GM18505 (cell line): ENCODE results near the gene SFTPA2.
"Not testable (repeated sequence)": the region's sequence is repeated elsewhere in the genome, so short reads cannot be mapped to it uniquely, and the experiment has no call there.

Experiments
- ATAC-seq: cut with Tn5 transposase; IDR thresholded peaks from one replicate; pipeline ENCODE4 v1.9.1; 2021; ENCODE audit not compliant: unreplicated experiment
- POLR2A ChIP-seq: IDR thresholded peaks from 4 replicates; pipeline ENCODE4 v1.6.1; 2011; ENCODE audit warnings: borderline replicate concordance; ENCODE audit not compliant: insufficient read depth, insufficient read length; ENCODE audit errors: extremely low read depth

SFTPA2 gene

DNA sequence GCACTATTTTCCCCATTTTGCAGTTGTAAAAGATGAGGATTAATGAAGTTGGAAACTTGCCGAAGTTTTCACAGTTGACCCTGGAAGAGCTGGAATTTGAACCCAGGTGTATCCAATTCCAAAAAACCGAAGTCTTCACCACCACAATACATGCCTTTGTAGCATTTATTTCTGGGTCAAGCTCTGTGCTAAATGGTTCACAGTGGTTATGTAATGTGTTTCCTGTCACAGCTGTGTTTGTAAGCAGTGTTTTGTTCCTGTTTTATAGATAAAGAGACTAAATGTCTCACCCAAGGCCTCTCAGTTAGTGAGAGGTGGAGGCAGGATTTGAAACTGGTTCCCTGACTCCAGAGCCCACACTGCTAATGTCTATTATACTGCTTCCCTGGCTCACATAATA, 17.6 kb downstream of the SFTPA2 start:
- TF ChIP-seq POLR2A, result no peak
- ATAC-seq, result no peak

DNA sequence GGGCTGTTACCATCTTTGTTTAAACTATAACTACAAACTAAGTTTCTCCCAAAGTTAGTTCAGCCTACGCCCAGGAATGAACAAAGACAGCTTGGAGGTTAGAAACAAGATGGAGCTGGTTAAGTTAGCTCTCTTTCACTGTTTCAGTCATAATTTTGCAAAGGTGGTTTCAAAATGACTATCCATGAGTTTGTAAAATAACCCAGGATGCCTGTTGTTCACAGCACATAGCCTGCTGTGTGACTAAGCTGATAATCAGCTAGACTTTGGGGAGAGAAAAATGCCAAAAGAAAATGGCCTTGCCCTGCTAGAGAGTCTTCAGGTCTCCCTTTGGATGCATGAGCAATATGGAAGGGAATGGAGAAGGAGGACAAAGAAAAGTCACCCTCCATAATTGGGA, 19.3 kb downstream of the SFTPA2 start:
- peak; percentile 71 for ATAC-seq

GRCh38 chr10:79538311-79538710, 21.9 kb downstream of the SFTPA2 start:
- ATAC-seq, result not testable (repeated sequence)

DNA sequence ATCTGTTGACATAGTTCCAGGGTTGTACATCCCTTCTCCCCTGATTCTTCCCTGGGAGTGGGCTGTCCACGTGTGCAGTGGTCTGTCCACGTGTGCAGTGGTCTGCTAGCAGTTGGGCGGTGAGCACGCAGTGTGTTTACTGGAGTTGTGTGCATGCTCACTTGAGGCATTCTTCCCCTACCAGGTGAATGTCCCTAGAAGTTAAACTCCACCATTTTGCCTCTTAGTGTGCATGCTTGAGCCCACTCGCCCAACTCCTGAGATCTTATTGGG, 26.4 kb downstream of the SFTPA2 start:
- not testable (repeated sequence) for ATAC-seq

- not testable (repeated sequence) for ATAC-seq
Observed at GRCh38 chr10:79533142-79533902, 26.9 kb downstream of the SFTPA2 start.

DNA sequence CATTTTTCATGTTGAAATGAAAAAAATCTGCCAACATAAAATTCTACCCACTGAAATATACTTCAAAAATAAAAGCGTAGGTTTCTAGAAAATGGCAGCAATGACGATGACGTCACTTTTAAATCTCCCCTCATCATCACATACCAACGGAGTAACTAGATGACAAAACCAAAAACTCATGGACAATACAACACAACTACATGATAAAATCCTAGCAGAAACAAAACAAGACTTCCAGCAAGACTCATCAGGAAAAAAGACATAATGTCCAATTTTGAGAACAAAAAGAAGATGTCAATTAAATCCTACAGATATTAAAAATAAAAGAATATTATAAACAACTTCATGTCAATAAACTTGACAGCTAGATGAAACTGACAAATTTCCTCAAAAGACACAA, 31.9 kb downstream of the SFTPA2 start:
- not testable (repeated sequence) for ATAC-seq

GRCh38 chr10:79525049-79525710, 35.0 kb downstream of the SFTPA2 start:
- peak; percentile 87 for ATAC-seq

DNA sequence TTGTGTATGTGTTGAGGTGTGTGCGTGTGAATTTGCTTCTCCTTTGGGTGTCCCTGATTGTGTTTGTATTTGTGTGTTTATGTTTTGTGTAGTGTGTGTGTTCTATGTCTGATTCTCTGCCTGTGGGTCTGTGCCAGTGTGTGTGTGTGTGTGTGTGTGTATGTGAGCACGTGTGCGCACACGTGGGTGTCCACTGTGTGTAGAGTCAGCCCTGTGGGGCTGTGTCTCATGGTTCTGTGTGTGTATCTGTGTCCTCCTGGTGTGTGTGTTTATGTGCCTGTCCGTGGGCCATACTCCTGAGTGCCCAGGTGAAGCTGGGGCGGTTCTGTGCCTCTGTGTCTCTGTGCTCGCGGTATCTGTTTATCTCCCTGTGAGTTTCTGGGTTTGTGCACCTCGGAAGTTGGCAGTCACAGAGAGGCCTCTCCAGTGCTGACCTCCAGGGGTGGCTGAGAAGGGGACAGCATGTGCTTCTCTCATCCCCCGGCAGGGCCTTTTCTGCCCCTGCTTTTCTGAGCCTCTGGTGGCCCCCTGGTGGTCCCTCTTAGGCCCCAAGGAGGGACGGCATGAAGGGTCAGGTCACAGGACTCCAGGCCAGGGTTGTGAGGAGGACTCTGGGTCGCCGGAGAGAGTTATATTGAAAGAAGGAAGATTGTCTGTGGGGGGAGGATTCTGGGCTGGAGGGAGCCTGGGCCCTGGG, 36.9 kb downstream of the SFTPA2 start:
- ATAC-seq, result not testable (repeated sequence)

DNA sequence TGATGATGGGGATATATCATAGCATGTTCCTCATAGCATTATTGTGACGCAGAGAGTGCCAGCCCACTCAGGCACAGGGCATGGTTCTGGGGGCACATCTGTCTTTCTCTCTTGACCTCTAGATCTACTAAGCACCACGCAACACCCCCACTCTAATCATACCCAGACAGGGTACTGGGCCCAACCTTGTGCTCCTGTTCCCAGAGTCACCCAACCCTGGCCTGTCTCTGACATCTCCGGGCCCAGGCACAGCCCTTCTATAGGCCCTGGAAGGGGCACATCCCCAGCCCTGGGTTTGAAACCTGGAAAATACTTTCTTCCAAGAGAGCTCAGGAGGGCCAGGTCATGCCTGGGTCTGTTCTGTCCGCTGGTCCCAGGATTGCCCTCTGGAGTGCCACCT, 37.7 kb downstream of the SFTPA2 start:
- not testable (repeated sequence) for ATAC-seq

DNA sequence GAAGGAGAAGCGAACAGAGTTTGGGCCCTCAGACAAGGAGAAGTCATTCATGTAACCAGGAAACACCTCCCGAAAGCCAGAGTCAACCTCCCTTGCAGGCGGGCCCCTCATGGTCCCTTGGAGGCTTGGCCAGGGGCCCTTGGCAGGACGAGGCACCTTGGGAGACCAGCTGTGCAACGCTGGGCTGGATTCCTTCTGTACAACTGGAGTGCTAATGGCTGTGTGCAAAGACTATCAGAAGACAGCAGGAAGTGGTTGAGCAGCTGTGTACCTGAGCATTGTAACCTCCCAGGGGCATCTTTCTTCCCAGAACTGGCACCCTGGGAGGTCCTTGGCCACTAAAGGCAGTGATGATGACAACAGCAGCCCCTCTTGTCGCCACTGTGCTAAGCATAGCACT, 38.5 kb downstream of the SFTPA2 start:
- ATAC-seq, result not testable (repeated sequence)

DNA sequence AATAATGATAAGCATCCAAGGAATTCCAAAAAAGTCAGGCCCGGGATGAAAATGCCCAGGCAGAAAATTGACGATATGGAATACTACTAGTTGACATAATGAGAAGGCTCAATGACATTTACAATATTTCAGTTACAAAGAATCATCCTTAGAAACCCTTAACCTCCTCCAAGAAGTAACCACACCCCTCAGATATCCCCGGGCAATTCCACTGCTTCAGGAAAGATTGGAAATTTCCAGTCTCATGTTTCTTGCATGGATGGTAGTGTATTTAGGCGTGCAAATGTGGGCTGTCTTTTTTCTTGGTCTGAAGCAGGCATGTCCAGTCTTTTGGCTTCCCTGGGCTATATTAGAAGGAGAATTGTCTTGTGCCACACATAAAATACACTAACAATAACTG, 42.6 kb downstream of the SFTPA2 start:
- not testable (repeated sequence) for ATAC-seq

DNA sequence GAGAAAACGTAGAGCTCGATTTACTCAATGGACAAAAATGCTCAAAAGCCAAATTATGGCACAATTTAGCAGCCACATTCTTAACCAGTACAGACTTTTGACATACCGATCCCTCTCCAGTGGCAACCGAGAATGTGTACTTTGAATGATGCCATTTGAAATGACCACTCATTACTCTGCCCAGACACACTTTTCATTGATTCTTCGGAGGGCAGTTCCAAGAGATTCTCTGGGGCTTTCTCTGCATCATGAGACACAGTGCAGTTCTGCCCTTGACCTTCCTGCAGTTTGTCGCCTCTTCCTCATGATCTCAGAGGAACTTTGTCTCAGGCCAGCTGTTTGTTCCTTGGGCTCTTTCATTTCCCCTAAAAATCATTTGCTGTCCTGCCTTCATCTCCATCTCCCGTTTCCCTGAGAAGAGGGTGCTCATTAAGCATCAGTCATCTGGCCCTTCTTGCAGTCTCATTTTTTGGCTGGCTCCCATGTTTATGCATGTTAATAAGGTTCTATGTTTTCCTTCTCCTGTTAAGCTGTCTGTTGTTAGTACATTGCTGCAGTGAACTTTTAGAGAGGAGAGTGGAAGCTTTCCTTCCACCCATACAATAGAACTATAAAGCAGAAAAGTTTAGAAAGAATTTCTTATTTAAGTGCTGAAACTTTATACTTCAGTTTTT, 43.5 kb downstream of the SFTPA2 start:
- ATAC-seq, result not testable (repeated sequence)

DNA sequence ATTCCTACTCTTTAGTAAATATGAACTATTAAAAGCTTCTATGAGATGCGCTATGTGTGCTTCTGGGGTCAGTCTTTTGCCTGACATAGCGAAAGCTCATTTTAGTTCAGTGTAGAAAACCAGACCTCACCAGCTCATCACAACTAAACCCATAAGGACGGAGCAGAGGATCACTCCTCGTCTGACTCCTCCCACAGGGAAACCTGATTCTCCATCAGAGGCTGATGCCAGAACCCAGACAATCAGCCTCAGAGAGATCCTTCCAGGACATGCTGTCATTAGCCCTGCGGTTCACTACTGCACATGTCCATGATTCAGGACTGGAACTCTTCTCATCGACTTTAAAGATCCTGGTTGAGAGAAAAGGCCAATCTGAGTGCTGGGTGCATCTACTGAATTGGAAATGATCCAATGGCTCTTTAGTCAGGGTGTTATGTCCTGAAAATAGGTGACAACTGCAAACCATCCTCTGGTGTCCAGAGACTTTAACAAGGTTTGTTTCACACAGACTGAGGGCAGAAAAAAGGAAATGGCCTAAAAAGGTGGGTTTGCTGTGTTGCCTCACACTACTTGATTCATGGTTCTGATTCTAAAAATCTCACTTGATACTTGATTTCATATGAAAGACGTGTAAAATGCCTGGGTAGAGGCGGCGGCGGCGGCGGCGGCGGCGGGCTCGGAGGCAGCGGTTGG, 48.2 kb downstream of the SFTPA2 start, which contains the start of gene EIF5AL1:
EIF5AL1 (plus strand) TSS at position 643 of the 693 bp plus-strand sequence. CDS start 117 bp downstream, outside the sequence.
- ATAC-seq, result not testable (repeated sequence)

DNA sequence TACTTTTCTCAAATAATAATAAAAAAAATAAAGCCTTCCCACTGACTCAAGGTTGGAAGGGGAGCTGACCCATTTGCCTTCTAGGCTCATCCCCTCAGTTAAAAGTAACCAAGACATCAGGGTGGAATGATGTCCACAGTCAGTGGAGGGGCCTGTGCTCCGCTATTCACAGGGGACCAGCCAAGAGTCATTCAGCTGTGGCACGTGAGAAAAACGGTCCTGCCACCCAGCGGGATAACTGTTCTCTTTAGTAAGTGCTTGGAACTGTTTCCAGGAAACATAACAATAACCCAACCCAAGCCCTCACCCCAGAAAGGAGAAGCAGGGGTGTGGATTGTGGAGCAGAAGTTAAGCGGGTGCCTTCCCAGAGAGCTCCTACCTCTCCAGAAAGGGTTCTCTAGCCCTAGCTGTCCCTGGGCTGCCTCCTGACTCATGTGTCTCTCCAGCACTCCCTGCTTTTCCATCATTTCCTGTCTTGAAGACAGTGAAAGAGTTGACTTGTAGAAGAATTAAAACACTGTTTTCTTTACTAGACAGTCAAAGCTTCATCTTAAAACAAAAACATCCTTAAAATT, 50.2 kb downstream of the SFTPA2 start:
- ATAC-seq, result not testable (repeated sequence)

DNA sequence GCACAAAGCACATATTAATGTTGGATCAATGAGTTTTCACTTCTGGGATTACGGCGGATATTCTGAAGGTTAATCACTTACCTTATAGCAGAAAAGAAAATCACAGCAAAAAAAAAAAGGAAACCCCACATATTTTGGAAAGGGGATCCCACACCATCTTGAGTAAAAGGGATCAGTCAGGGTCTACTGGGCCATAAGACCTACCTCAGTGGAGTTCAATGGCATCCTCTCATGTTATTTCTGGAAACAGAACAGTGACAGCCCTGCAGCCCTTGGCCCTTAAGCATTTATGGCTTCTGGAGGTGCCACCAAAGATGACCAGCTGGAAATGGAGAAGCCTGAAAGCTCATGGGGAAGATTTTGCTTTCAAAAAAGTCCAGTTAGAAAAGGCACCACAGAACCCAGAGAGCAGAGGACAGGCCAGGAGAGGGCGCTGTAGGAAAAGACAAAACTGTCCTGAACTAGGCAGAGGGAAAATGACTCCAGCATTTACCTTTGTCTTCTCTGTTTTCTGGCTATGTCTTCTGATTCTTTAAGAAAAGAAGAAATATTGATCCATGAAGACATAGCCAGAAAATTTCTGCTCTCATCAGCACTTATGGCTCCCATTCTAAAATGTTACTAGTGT, 50.8 kb downstream of the SFTPA2 start:
- peak; percentile 64 for ATAC-seq

- not testable (repeated sequence) for ATAC-seq
Observed at GRCh38 chr10:79508245-79508644, 52.0 kb downstream of the SFTPA2 start.
